Kidney (tissue), 14 donors: ENCODE measurements around the gene UBE2J2. TPM values are rescaled to one million over a fixed set of nuclear protein-coding genes. Genes with fewer than 3 reads are reported as not detected.

Experiments
- DNase-seq, 5 donors: peaks; one replicate each; pipeline ENCODE4 v3.0.0-alpha.2; 2013 to 2020
- FAIRE-seq: peaks from 2 replicates; lab custom pipeline; 2012; peaks lifted over from hg19 to GRCh38; lab: Jason Lieb, UNC
- H3K27ac ChIP-seq, 2 donors: one replicate each; pipeline ENCODE4 v1.7.0; 2013; ENCODE audit warnings: low read depth in 2 of 2, low read length in 2 of 2, inconsistent platforms in 1 of 2
- H3K27me3 ChIP-seq: one replicate; pipeline ENCODE4 v1.7.1; 2013; ENCODE audit warnings: low read length, inconsistent platforms; ENCODE audit not compliant: control insufficient read depth, insufficient read depth
- H3K36me3 ChIP-seq, 3 donors: one replicate each; pipeline versions ENCODE4 v1.7.0 to v1.7.1; 2013; ENCODE audit warnings: low read length in 3 of 3, control low read depth in 1 of 3, inconsistent platforms in 1 of 3; ENCODE audit not compliant: insufficient read depth in 3 of 3, control insufficient read depth in 2 of 3
- H3K4me1 ChIP-seq, 3 donors: one replicate each; pipeline versions ENCODE4 v1.7.0 to v1.7.1; 2013; ENCODE audit warnings: low read length in 3 of 3, inconsistent platforms in 1 of 3, low read depth in 1 of 3; ENCODE audit not compliant: control insufficient read depth in 2 of 3, insufficient read depth in 2 of 3
- H3K4me3 ChIP-seq, 3 donors: one replicate each; pipeline versions ENCODE4 v1.7.0 to v1.8.1; 2013; ENCODE audit warnings: low read length in 3 of 3, control low read depth in 1 of 3, inconsistent platforms in 1 of 3
- H3K9ac ChIP-seq, 3 donors: one replicate each; pipeline versions ENCODE4 v1.7.0 to v1.7.1; 2013; ENCODE audit warnings: low read length in 3 of 3, control low read depth in 1 of 3, inconsistent platforms in 1 of 3
- H3K9me3 ChIP-seq, 3 donors: one replicate each; pipeline versions ENCODE4 v1.7.0 to v1.7.1; 2013; ENCODE audit warnings: low read length in 3 of 3, control low read depth in 1 of 3, inconsistent platforms in 1 of 3; ENCODE audit not compliant: control insufficient read depth in 2 of 3, insufficient read depth in 1 of 3
- intact Hi-C: fragments of 100-400 bp; cut with DNase I; formaldehyde crosslinking; loops from one replicate; pipeline ENCODE4 v1.11.1; 2022
- polyA plus RNA-seq: library from polyadenylated mRNA; stranded (reverse); fragments of 350-450 nt; fragmentation: Illumina TruSeq; extraction: RNeasy Lipid Tissue Mini Kit (QIAGEN cat#74804); gene quantifications from one replicate; pipeline ENCODE4 v1.2.3, GENCODE V29; 2014; ENCODE audit warnings: low read depth, low replicate concordance; ENCODE audit not compliant: insufficient read depth
- total RNA-seq: library from RNA; stranded (reverse); fragmentation: NEBNext Ultra II Directional; extraction: Animal tissue kit (Norgen Biotek cat#: 25700); gene quantifications from one replicate; pipeline ENCODE4 v1.2.1, GENCODE V29; 2021
- TF ChIP-seq, protein P1 (sequence below): IDR thresholded peaks from 3 replicates; pipeline ENCODE4 v1.5.1; 2012; ENCODE audit warnings: mild to moderate bottlenecking, moderate library complexity, borderline replicate concordance; ENCODE audit not compliant: insufficient read depth; ENCODE audit errors: extremely low read depth
- donor health status: control.
- donor health status: control.
- donor health status: control.
- donor health status: control.
- donor health status: control.
- donor health status: DM: yes; HTN: yes; CAD: no.
- donor health status: Normal renal cell carcinoma (clear cell type).

The UBE2J2 gene
- total and polyA plus RNA-seq, 2 donors from 2014 or later = 56.6 to 57.4 TPM

DNA sequence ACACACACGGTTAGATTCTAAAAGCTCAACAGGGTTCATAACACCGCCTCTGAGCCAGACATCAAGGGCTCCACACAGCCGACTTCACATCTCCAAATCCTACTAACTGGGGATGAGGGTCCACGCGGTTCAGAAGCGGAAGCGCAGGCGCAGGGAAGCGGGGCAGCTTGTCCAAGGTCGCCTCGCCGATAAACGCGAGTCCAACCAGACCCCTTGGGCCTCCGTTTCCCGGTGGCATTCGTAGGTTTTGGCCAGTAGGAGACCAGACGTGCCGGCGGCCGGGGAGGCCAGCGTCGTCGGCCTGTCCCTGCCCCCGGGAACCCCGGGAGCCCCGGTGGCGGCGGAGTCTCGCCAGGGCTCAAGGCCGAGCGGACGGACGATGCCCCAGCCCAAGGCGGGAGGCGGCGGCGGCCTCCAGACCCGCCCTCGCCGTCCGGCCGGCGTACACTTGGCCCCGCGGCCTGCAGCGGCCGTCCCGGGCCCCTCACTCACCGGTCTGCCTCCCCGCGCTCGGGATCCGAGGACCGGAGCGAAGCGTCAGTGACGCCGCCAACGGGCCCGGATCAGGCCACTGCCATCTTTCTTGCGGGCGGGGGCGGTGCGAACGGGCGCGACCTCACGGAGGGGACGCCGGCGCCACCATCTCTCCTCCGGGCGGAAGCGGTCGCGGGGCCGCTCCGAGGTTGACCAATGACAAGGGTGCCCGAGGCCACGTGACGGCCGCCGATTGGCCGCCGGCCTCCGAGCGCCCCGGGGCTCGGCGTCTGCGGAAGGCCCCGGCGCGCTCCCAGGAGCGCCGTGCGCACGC, 42.0 kb downstream of the UBE2J2 start, which contains the start of gene SDF4:
SDF4 (minus strand) TSS at position 602 of the 808 bp plus-strand sequence. CDS start 3,229 bp downstream, outside the sequence.
- H3K4me3 ChIP-seq = peak within 1 kb of the TSS; percentile 79 to 98 (median 93)
- peak within 1 kb of the TSS; percentile 48 to 99 (median 85) for H3K9ac ChIP-seq
- DNase-seq (peak; percentile 97 to 99 (median 97)), FAIRE-seq (no peak)
- intact Hi-C loops = loop anchor here (10.0 kb wide), 1 partner anchor 107 kb away; no protein-coding TSS in a partner anchor
- no peaks in the 10 kb centered on the region for H3K9me3 ChIP-seq
- TF ChIP-seq, protein P1, sequence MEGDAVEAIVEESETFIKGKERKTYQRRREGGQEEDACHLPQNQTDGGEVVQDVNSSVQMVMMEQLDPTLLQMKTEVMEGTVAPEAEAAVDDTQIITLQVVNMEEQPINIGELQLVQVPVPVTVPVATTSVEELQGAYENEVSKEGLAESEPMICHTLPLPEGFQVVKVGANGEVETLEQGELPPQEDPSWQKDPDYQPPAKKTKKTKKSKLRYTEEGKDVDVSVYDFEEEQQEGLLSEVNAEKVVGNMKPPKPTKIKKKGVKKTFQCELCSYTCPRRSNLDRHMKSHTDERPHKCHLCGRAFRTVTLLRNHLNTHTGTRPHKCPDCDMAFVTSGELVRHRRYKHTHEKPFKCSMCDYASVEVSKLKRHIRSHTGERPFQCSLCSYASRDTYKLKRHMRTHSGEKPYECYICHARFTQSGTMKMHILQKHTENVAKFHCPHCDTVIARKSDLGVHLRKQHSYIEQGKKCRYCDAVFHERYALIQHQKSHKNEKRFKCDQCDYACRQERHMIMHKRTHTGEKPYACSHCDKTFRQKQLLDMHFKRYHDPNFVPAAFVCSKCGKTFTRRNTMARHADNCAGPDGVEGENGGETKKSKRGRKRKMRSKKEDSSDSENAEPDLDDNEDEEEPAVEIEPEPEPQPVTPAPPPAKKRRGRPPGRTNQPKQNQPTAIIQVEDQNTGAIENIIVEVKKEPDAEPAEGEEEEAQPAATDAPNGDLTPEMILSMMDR = no peak
- peak within 1 kb of the TSS; percentile 69 to 82 for H3K27ac ChIP-seq
- no peaks in the 10 kb centered on the region for H3K27me3 ChIP-seq
- H3K4me1 ChIP-seq = peaks cover 0 to 25% (median 12%) of the 10 kb centered on the region in 3 donors
- peaks cover 0 to 7% (median 6%) of the 10 kb centered on the region in 3 donors for H3K36me3 ChIP-seq

DNA sequence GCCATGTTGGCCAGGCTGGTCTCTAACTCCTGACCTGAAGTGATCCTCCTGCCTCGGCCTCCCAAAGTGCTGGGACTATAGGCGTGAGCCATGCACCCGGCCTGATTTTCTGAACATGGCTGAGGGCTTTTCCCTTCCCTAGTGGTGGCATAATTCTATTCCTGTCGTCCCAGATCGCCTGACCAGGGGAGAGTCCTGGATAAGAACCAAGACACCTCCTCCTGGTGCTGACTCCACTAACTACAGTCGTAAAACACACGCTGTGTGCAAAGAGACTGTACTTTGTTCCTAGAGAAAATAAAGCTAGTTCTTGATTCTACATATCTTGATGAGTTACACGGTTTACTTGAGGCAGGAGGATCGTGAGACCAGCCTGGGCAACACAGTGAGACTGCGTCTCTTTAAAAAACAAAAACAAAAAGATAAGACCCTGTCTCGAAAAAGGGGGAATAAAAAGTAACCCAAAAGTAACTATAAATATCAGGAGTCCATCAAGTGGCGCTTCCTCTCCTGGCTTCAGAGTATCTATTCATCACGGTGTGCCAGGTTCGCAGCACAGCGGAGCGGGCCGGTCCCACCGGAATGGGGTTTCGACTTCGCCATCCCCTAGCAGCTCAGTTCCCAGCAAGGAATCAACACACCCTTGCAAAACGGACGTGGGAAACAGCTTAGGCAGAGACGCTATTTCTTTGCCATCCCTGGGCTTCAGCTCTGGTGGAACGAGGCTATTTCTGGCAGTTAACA, 42.8 kb downstream of the UBE2J2 start:
- Histone ChIP-seq H3K36me3 (peaks cover 0 to 8% (median 8%) of the 10 kb centered on the region in 3 donors), H3K9ac (peak overlapping the region; percentile 48 to 99 (median 85)), H3K4me3 (peak overlapping the region; percentile 79 to 98 (median 93)), H3K4me1 (peaks cover 0 to 25% (median 12%) of the 10 kb centered on the region in 3 donors), H3K27me3 (no peaks in the 10 kb centered on the region), H3K9me3 (no peaks in the 10 kb centered on the region), H3K27ac (peak overlapping the region; percentile 69 to 82)
- FAIRE-seq (no peak), DNase-seq (no peak)
- TF ChIP-seq, protein P1 = peak; percentile 15
- intact Hi-C loops = loop anchor here (10.0 kb wide), 1 partner anchor 106 kb away; no protein-coding TSS in a partner anchor

DNA sequence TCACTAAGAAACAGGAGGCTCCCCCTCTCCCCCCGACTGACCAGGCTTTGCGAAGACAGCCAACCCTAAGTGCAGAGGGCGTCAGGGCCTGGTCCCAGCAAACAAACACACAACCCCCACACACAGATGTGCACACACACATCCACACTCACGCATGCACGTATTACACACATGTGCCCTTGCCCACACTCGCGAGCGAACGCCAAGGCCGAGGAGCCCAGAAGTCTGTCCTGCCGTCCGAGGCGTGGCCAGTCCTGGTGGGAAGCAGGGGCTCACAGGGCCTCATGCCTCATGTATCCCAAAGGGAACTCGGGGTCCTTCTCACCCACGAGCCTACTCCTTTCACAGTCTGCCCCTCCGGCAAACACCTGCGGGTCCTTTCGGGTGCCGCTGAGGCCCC, 43.9 kb downstream of the UBE2J2 start:
- no peak for FAIRE-seq
- Histone ChIP-seq H3K4me3 (peak overlapping the region in 1 of 3 donors; percentile 93), H3K27ac (no peak overlapping the region), H3K36me3 (peaks cover 0 to 15% (median 13%) of the 10 kb centered on the region in 3 donors), H3K9me3 (no peaks in the 10 kb centered on the region), H3K4me1 (peaks cover 0 to 25% (median 12%) of the 10 kb centered on the region in 3 donors), H3K27me3 (no peaks in the 10 kb centered on the region), H3K9ac (no peak overlapping the region)
- intact Hi-C loops = loop anchor here (10.0 kb wide), 1 partner anchor 105 kb away; no protein-coding TSS in a partner anchor
- TF ChIP-seq, protein P1 = no peak
- DNase-seq = no peak
